Activated T-helper 9 cell treated with anti-CD3 and anti-CD28 coated beads, Interleukin-2, amount 50 U/mL, for 16 hours (primary cell): ENCODE data around the gene SNRPN.
"Not testable (repeated sequence)": the region's sequence is repeated elsewhere in the genome, so short reads cannot be mapped to it uniquely, and the experiment has no call there.

ENCODE experiments used
- DNase-seq: peaks from one replicate; pipeline ENCODE4 v3.0.0-alpha.2; 2020; ENCODE audit warnings: low read depth

The SNRPN gene

DNA sequence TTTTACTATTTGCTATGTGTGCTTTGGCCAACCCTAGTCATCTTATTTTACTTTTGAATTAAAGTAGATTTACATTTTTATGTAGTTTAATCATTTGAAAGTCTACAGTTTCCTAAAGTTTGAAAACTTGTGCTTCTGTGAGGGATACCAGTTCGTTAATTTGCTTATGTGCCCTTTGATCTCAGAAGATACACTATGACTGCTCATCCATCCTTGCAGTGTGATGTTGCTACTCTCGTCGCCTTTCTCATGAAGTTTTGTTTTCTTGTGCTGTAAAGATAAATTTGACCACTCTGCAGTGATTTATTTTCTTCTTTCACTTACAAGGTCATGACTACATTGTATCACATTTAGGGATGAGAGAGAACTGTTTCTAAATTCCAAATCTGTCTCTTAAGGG lies 16.3 kb downstream of the SNRPN start:
- DNase-seq, result no peak

DNA sequence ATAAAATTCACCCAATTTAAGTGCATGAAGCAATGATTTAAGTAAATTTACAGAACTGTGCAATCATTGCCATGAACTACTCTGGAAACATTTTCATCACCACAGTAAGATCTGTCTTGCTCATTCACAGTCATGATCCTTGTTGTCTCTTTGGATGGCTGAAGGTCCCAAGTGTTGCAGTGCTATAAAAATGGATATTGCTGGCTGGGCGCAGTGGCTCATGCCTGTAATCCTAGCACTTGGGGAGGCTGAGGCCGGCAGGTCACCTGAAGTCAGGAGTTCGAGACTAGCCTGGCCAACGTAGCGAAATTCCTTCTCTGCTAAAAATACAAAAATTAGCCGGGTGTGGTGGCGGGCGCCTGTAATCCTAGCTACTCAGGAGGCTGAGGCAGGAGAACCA lies 17.0 kb downstream of the SNRPN start:
- DNase-seq, result no peak

DNA sequence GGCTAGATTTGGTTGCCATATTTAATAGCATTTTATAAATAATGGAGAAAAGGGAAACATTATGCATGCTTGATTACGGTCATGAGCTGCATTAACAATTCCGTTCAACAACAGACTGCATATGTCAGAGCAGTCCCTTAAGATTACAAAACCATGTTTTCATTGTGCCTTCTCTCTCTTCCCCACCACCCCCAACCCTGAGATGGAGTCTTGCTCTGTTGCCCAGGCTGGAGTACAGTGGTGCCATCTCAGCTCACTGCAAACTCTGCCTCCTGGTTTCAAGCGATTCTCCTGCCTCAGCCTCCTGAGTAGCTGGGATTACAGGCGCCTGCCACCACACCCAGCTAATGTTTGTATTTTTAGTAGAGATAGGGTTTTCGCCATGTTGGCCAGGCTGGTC lies 17.9 kb downstream of the SNRPN start:
- DNase-seq, result not testable (repeated sequence)

DNA sequence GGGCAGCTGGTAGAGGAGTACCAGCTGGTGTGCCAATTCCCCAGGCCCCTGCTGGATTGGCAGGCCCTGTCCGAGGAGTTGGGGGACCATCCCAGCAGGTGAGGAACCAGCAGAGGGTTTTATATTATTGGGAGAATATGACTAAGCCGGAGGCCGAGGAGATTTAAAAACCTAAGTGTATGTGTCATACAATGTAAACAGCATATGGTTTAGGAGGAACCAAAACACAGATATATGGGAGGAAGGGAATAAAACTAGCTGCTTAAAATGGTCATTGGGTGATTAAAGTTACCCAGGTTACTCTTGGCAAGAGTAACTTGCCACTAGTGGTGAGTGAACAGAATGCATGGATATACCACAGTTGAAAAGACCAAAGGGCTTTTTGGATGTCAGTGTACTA lies 22.1 kb downstream of the SNRPN start:
- no peak for DNase-seq

DNA sequence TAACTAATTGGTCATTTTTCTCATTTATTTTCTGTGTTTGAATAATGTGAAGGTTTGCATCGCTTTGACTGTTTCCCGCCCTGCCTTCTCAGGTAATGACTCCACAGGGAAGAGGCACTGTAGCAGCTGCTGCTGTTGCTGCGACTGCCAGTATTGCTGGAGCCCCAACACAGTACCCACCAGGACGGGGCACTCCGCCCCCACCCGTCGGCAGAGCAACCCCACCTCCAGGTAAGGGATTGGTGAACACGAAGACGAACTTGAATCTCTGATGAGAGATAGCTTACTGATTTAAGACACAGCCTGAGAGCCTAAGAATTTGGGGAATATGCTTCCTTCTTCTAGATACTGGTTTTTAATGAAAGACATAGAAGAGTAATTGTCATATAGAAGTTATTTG lies 22.9 kb downstream of the SNRPN start:
- DNase-seq, result no peak

DNA sequence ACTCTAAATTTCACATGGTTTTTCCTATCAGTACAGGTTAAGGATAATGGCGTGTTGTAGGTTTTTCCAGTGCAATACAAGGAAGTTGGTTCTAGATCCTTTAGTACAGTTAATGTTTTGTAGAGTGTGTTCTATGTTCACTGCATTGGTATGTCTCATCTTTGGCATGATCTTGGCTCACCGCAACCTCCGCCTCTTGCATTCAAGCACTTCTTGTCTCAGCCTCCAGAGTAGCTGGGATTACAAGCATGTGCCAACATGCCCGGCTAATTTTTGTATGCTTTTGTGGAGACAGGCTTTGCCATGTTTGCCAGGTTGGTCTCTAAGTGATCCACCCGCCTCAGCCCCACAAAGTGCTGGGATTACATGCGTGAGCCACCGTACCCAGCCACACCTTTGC lies 30.4 kb downstream of the SNRPN start:
- no peak for DNase-seq

DNA sequence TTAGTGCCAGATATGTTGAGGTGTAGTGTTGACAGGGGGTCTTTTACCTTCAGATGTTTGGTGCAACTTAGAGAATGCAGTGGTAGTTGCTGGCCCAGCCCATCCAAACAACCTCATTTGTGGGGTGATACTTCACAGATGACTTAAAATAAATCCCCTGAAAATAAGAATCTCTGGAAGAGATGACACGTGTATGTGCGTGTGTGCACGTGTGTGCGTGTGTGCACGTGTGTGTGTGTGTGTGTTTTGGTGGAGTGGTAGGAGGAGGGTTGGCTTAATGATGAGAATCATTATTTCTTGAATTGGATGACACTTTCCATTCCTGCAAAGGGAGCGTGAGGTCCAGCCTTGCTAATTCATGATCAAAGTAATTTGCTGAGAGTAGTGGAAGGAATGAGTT lies 31.9 kb downstream of the SNRPN start:
- DNase-seq, result no peak

DNA sequence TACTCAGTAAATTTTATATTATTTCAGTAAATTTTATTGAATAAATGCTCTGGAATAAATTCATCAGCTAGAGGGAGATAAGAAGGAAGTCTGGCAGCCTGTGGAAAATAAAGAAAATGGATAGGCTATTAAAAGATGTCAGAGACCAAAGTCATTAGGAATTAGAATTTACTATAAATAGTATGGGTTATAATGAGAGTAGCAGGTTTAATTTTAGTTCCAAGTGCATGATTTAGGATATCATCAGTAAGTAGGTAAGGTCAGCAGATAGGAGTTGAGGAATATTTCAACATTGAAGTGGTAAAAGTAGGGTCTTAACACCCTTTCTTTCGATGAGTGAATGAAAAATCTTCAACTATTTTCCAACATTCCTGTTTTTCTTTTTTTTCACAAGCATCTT lies 64.6 kb downstream of the SNRPN start:
- no peak for DNase-seq

DNA sequence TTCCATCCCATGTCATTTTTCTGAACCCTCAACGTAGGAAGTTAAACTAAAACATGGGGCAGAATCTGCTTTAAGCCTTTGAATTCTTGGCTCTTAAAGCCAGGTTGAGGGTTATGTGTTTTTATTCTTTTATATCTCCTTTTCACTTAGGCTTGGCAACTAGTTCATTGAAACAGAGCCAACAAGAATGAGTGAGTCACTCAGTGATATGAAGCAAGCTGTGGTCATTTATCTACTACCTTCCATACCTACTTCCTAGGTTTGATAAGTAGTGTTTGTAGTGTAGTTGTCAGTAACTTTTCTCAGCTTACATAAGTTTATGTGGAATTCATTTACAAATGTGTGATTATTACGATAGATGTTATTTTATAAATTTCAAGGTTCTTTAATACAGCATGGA lies 67.4 kb downstream of the SNRPN start:
- no peak for DNase-seq
